Measurements from ENCODE around the gene ACOX3. TPM values are rescaled to one million over a fixed set of nuclear protein-coding genes. Genes with fewer than 3 reads are reported as not detected.

ACOX3 gene
- total and polyA plus RNA-seq, 10 of the 15 experiments (the other 5 are each of a cell fraction or from before 2014, with no cell fraction given) = 2.0 to 24.5 (median 14.0) TPM

DNA sequence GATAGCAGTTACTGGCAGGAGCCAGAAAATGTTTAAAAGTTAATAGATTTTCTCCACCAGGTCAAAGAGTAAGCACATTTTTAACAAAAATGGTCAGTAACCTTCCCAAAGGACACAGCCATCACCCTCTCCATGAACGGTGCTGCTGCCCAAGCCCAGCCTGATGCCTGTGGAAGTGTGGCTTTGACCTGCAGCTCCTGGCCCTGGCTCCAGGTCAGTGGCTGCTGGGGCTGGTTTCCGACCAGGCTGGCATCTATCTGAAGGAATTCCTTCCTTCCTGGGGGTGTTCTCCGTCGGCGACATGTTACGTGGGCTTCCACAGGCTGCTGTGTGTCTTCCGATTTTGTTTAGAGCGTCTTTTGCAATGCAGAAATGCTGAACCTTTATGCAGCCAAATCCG lies 61.7 kb downstream of the ACOX3 start (continued):
- TF ChIP-seq, protein P1, sequence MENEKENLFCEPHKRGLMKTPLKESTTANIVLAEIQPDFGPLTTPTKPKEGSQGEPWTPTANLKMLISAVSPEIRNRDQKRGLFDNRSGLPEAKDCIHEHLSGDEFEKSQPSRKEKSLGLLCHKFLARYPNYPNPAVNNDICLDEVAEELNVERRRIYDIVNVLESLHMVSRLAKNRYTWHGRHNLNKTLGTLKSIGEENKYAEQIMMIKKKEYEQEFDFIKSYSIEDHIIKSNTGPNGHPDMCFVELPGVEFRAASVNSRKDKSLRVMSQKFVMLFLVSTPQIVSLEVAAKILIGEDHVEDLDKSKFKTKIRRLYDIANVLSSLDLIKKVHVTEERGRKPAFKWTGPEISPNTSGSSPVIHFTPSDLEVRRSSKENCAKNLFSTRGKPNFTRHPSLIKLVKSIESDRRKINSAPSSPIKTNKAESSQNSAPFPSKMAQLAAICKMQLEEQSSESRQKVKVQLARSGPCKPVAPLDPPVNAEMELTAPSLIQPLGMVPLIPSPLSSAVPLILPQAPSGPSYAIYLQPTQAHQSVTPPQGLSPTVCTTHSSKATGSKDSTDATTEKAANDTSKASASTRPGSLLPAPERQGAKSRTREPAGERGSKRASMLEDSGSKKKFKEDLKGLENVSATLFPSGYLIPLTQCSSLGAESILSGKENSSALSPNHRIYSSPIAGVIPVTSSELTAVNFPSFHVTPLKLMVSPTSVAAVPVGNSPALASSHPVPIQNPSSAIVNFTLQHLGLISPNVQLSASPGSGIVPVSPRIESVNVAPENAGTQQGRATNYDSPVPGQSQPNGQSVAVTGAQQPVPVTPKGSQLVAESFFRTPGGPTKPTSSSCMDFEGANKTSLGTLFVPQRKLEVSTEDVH (IDR thresholded peaks at IDR 0.05; ENCODE audit: low read depth, partially characterized antibody) = no peak
- no peak for TF ChIP-seq CREM (IDR thresholded peaks at IDR 0.05; ENCODE audit: low read depth)
- no peak for TF ChIP-seq RCOR1 (conservative IDR thresholded peaks at IDR 0.05; ENCODE audit: low read depth, low read length)
- TF ChIP-seq RBBP5 (conservative IDR thresholded peaks at IDR 0.05) = no peak

DNA sequence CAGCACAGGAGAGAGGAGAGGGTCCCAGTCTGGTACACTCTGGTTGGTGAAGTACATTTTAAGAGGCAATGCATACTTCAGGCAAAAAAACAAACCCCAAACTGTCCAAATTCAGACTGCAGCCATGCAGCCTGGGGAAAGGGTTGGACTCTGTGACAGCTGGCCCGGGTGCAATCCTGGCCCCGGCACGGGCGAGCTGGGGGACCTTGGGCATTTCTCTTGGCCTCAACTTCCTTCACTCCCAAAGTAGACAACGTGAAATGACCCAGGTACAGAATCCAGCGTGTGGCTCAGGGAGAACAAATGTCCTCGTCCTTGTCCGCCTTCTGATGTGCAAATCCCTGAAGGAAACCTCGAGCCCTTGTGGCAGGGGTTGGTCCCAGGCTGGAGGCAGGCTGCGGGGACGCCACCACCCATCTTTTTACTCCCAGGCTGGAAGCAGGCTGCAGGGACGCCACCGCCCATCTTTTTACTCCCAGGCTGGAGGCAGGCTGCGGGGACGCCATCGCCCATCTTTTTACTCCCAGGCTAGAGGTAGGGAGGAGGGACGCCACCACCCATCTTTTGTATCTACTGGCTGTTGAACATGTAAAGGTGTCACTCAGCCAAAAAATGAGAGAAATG lies 62.3 kb downstream of the ACOX3 start:
- BruUV-seq (replicated peaks) = no TSS peak
- in situ Hi-C loops (cut with MboI) (no loop called here), intact Hi-C loops (cut with micrococcal nuclease; ENCODE audit: unreplicated experiment) (no loop called here)
- DNase-seq (ENCODE audit: low read depth, low spot score) (no peak), ATAC-seq (no peak), FAIRE-seq (no peak)
- TF ChIP-seq, protein P2, sequence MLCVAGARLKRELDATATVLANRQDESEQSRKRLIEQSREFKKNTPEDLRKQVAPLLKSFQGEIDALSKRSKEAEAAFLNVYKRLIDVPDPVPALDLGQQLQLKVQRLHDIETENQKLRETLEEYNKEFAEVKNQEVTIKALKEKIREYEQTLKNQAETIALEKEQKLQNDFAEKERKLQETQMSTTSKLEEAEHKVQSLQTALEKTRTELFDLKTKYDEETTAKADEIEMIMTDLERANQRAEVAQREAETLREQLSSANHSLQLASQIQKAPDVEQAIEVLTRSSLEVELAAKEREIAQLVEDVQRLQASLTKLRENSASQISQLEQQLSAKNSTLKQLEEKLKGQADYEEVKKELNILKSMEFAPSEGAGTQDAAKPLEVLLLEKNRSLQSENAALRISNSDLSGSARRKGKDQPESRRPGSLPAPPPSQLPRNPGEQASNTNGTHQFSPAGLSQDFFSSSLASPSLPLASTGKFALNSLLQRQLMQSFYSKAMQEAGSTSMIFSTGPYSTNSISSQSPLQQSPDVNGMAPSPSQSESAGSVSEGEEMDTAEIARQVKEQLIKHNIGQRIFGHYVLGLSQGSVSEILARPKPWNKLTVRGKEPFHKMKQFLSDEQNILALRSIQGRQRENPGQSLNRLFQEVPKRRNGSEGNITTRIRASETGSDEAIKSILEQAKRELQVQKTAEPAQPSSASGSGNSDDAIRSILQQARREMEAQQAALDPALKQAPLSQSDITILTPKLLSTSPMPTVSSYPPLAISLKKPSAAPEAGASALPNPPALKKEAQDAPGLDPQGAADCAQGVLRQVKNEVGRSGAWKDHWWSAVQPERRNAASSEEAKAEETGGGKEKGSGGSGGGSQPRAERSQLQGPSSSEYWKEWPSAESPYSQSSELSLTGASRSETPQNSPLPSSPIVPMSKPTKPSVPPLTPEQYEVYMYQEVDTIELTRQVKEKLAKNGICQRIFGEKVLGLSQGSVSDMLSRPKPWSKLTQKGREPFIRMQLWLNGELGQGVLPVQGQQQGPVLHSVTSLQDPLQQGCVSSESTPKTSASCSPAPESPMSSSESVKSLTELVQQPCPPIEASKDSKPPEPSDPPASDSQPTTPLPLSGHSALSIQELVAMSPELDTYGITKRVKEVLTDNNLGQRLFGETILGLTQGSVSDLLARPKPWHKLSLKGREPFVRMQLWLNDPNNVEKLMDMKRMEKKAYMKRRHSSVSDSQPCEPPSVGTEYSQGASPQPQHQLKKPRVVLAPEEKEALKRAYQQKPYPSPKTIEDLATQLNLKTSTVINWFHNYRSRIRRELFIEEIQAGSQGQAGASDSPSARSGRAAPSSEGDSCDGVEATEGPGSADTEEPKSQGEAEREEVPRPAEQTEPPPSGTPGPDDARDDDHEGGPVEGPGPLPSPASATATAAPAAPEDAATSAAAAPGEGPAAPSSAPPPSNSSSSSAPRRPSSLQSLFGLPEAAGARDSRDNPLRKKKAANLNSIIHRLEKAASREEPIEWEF (IDR thresholded peaks at IDR 0.05; ENCODE audit: insufficient replicate concordance, low read depth, low read length) = no peak
- TF ChIP-seq, protein P3, sequence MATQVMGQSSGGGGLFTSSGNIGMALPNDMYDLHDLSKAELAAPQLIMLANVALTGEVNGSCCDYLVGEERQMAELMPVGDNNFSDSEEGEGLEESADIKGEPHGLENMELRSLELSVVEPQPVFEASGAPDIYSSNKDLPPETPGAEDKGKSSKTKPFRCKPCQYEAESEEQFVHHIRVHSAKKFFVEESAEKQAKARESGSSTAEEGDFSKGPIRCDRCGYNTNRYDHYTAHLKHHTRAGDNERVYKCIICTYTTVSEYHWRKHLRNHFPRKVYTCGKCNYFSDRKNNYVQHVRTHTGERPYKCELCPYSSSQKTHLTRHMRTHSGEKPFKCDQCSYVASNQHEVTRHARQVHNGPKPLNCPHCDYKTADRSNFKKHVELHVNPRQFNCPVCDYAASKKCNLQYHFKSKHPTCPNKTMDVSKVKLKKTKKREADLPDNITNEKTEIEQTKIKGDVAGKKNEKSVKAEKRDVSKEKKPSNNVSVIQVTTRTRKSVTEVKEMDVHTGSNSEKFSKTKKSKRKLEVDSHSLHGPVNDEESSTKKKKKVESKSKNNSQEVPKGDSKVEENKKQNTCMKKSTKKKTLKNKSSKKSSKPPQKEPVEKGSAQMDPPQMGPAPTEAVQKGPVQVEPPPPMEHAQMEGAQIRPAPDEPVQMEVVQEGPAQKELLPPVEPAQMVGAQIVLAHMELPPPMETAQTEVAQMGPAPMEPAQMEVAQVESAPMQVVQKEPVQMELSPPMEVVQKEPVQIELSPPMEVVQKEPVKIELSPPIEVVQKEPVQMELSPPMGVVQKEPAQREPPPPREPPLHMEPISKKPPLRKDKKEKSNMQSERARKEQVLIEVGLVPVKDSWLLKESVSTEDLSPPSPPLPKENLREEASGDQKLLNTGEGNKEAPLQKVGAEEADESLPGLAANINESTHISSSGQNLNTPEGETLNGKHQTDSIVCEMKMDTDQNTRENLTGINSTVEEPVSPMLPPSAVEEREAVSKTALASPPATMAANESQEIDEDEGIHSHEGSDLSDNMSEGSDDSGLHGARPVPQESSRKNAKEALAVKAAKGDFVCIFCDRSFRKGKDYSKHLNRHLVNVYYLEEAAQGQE (IDR thresholded peaks at IDR 0.05; ENCODE audit: low read depth, low read length) = no peak
- TF ChIP-seq ZNF384 (IDR thresholded peaks at IDR 0.05; ENCODE audit: borderline replicate concordance, low read depth, low read length) = no peak
- CTCF ChIA-PET = no interaction called here
- Histone ChIP-seq H2AFZ (ENCODE audit: control insufficient read depth, low read depth, low read length) (no peak overlapping the region), H3K4me3 (no peak overlapping the region), H3K36me3 (ENCODE audit: control insufficient read depth in 2 of 2, insufficient read depth in 2 of 2, low read length in 1 of 2) (no peaks in the 10 kb centered on the region), H3K4me2 (ENCODE audit: control insufficient read depth, insufficient read depth) (no peak overlapping the region), H4K20me1 (ENCODE audit: control insufficient read depth, insufficient read depth) (no peaks in the 10 kb centered on the region), H3K27ac (ENCODE audit: control insufficient read depth, insufficient read depth) (no peak overlapping the region), H3K9me3 (replicated peaks; ENCODE audit: control insufficient read depth, insufficient read depth, low read length) (no peaks in the 10 kb centered on the region), H3K79me2 (ENCODE audit: control insufficient read depth, insufficient read depth, low read length) (no peaks in the 10 kb centered on the region), H3K9ac (ENCODE audit: control insufficient read depth, insufficient read depth, low read length) (no peak overlapping the region), H3K27me3 (replicated peaks in 1 of 2; ENCODE audit: control insufficient read depth in 2 of 2, insufficient read depth in 2 of 2, low read length in 1 of 2) (no peaks in the 10 kb centered on the region), H3K4me1 (ENCODE audit: control insufficient read depth, insufficient read depth, low read length) (no peaks in the 10 kb centered on the region; the same call in 1 of the 2 replicates)
- RAD21 ChIA-PET (ENCODE audit: unreplicated experiment) = no interaction called here
- 90% methylated on average over 17 of the region's 17 CpGs for WGBS (ENCODE audit: insufficient coverage, insufficient replicate concordance, low lambda C conversion rate, missing lambda C conversion rate)
- POLR2A ChIA-PET = no interaction called here
- SMC1A ChIA-PET (ENCODE audit: uncharacterized antibody, unreplicated experiment) = no interaction called here
